GM12878 (cell line): ENCODE data around the gene ADAM30. TPM values are rescaled to one million over a fixed set of nuclear protein-coding genes. Genes with fewer than 3 reads are reported as not detected.

Experiments used
- ATAC-seq: fragments of 200-7000 bp; cut with Tn5 transposase; 3 replicates; pipeline ENCODE4 v1.9.1; 2020; ENCODE audit warnings: mild to moderate bottlenecking, moderate library complexity
- BruUV-seq: library from RNA; stranded (reverse); fragments of 400-500 nt; replicated peaks from 2 replicates; lab custom pipeline; 2021; lab: Mats Ljungman, UMichigan
- CTCF ChIA-PET: fragments of 300-600 bp; sonication (Branson Sonifier 250); formaldehyde crosslinking; extraction: SDS; loops from one replicate; lab custom pipeline; 2021; ENCODE audit warnings: inconsistent platforms; lab: Yijun Ruan, JAX
- POLR2A ChIA-PET: fragments of 350-600 bp; formaldehyde crosslinking; extraction: SDS; loops from one replicate; lab custom pipeline; 2021; ENCODE audit warnings: inconsistent platforms; lab: Charles Lee
- RAD21 ChIA-PET: fragments of 300-600 bp; sonication (Branson Sonifier 250); formaldehyde crosslinking; loops from one replicate; lab custom pipeline; 2023; ENCODE audit warnings: antibody characterized with exemption; ENCODE audit not compliant: unreplicated experiment; lab: Charles Lee
- SMC1A ChIA-PET: fragments of 300-600 bp; sonication (Branson Sonifier 250); formaldehyde crosslinking; loops from one replicate; lab custom pipeline; 2023; ENCODE audit not compliant: unreplicated experiment, uncharacterized antibody; lab: Charles Lee
- DNase-seq: peaks from one replicate; pipeline ENCODE4 v3.0.0-alpha.2; 2011; ENCODE audit warnings: low read depth, low spot score
- FAIRE-seq: peaks from 3 replicates; lab custom pipeline; 2011; peaks lifted over from hg19 to GRCh38; lab: Jason Lieb, UNC
- H2AFZ ChIP-seq: 2 replicates; pipeline ENCODE4 v1.6.0; 2011; ENCODE audit warnings: low read depth, low read length, control low read depth; ENCODE audit not compliant: control insufficient read depth
- H3K27ac ChIP-seq: 2 replicates; pipeline ENCODE4 v1.5.1; 2011; ENCODE audit warnings: control low read depth; ENCODE audit not compliant: control insufficient read depth, insufficient read depth
- H3K27me3 ChIP-seq, 2 experiments: replicated peaks in 1 of 2; 2 replicates each; pipeline versions ENCODE4 v1.6.0 to v1.6.1; 2011; ENCODE audit warnings: low read length in 1 of 2; ENCODE audit not compliant: control insufficient read depth in 2 of 2, insufficient read depth in 2 of 2
- H3K36me3 ChIP-seq, 2 experiments: 2 replicates each; pipeline ENCODE4 v1.5.1; 2011; ENCODE audit warnings: low read length in 1 of 2; ENCODE audit not compliant: control insufficient read depth in 2 of 2, insufficient read depth in 2 of 2
- H3K4me1 ChIP-seq: 2 replicates; pipeline ENCODE4 v1.6.1; 2011; ENCODE audit warnings: mild to moderate bottlenecking, low read length, moderate library complexity, mixed read lengths; ENCODE audit not compliant: control insufficient read depth, insufficient read depth
- H3K4me2 ChIP-seq: 2 replicates; pipeline ENCODE4 v1.6.0; 2011; ENCODE audit warnings: control low read depth; ENCODE audit not compliant: control insufficient read depth, insufficient read depth
- H3K4me3 ChIP-seq: fragments of 200-600 bp; sonication (generic); 2 replicates; pipeline ENCODE4 v1.5.1; 2016
- H3K79me2 ChIP-seq: 2 replicates; pipeline ENCODE4 v1.6.0; 2011; ENCODE audit warnings: low read length; ENCODE audit not compliant: control insufficient read depth, insufficient read depth
- H3K9ac ChIP-seq: 2 replicates; pipeline ENCODE4 v1.8.0; 2011; ENCODE audit warnings: low read length, control low read depth, mixed read lengths; ENCODE audit not compliant: control insufficient read depth, insufficient read depth
- H3K9me3 ChIP-seq: replicated peaks from 3 replicates; pipeline ENCODE4 v1.5.1; 2011; ENCODE audit warnings: mild to moderate bottlenecking, low read length; ENCODE audit not compliant: control insufficient read depth, insufficient read depth
- H4K20me1 ChIP-seq: 2 replicates; pipeline ENCODE4 v1.6.0; 2011; ENCODE audit not compliant: control insufficient read depth, insufficient read depth
- BRCA1 ChIP-seq: IDR thresholded peaks from 2 replicates; pipeline ENCODE4 v1.6.1; 2011; ENCODE audit warnings: low read depth, low read length, improper control_type of control experiment
- CEBPB ChIP-seq, 2 experiments: fragments of 150-350 bp in 1 of 2; IDR thresholded peaks; 2 replicates each; pipeline ENCODE4 v1.6.1; 2012 to 2014; ENCODE audit warnings: low read depth in 2 of 2, low read length in 2 of 2, borderline replicate concordance in 1 of 2, inconsistent platforms in 1 of 2
- FOS ChIP-seq: IDR thresholded peaks from 3 replicates; pipeline ENCODE4 v1.6.1; 2011; ENCODE audit warnings: borderline replicate concordance; ENCODE audit not compliant: insufficient read length; ENCODE audit errors: extremely low read depth
- HCFC1 ChIP-seq: fragments of 150-350 bp; IDR thresholded peaks from 2 replicates; pipeline ENCODE4 v1.6.1; 2014; ENCODE audit warnings: low read length
- KLF5 ChIP-seq: fragments of 450-650 bp; IDR thresholded peaks from 2 replicates; pipeline ENCODE4 v1.6.1; 2014; ENCODE audit warnings: mild to moderate bottlenecking; ENCODE audit not compliant: partially characterized antibody
- MAX ChIP-seq: IDR thresholded peaks from 2 replicates; pipeline ENCODE4 v1.6.1; 2012; ENCODE audit warnings: low read depth, low read length, improper control_type of control experiment
- MLLT1 ChIP-seq: fragments of 450-650 bp; IDR thresholded peaks from 2 replicates; pipeline ENCODE4 v1.6.1; 2016; ENCODE audit warnings: mild to moderate bottlenecking
- MTA2 ChIP-seq: fragments of 450-650 bp; IDR thresholded peaks from 2 replicates; pipeline ENCODE4 v1.6.1; 2016; ENCODE audit warnings: low read depth, mild to moderate bottlenecking, moderate library complexity
- NFIC ChIP-seq: IDR thresholded peaks from 2 replicates; pipeline ENCODE4 v1.6.1; 2012; ENCODE audit warnings: low read depth, mild to moderate bottlenecking, inconsistent platforms, low read length, moderate library complexity
- PAX8 ChIP-seq: fragments of 450-650 bp; IDR thresholded peaks from 2 replicates; pipeline ENCODE4 v1.6.1; 2017; ENCODE audit warnings: mild to moderate bottlenecking, moderate library complexity
- RAD51 ChIP-seq: fragments of 450-650 bp; IDR thresholded peaks from 2 replicates; pipeline ENCODE4 v1.6.1; 2016; ENCODE audit warnings: moderate library complexity, mild to moderate bottlenecking, inconsistent platforms
- RBBP5 ChIP-seq: fragments of 200-600 bp; sonication (generic); conservative IDR thresholded peaks from 2 replicates; pipeline ENCODE4 v1.6.1; 2016
- SMAD1 ChIP-seq: fragments of 450-650 bp; IDR thresholded peaks from 2 replicates; pipeline ENCODE4 v1.6.1; 2018; ENCODE audit warnings: mild to moderate bottlenecking, low read depth; ENCODE audit not compliant: partially characterized antibody
- TBL1XR1 ChIP-seq: IDR thresholded peaks from 2 replicates; pipeline ENCODE4 v1.6.1; 2012; ENCODE audit warnings: low read depth, low read length, improper control_type of control experiment
- USF2 ChIP-seq: IDR thresholded peaks from 2 replicates; pipeline ENCODE4 v1.6.1; 2011; ENCODE audit warnings: low read depth, low read length, improper control_type of control experiment, borderline replicate concordance
- ZBED1 ChIP-seq: IDR thresholded peaks from 2 replicates; pipeline ENCODE4 v1.6.1; 2016; ENCODE audit warnings: borderline replicate concordance
- ZNF384 ChIP-seq: IDR thresholded peaks from 2 replicates; pipeline ENCODE4 v1.6.1; 2012; ENCODE audit warnings: low read depth, mild to moderate bottlenecking, low read length, improper control_type of control experiment, borderline replicate concordance
- ZNF687 ChIP-seq: fragments of 450-650 bp; IDR thresholded peaks from 2 replicates; pipeline ENCODE4 v1.6.1; 2017; ENCODE audit warnings: mild to moderate bottlenecking, moderate library complexity
- WGBS: methylation state at CpG from one replicate; pipeline ENCODE4 v1.1.6; 2016; ENCODE audit warnings: low lambda C conversion rate; ENCODE audit not compliant: insufficient replicate concordance, insufficient coverage; ENCODE audit errors: missing lambda C conversion rate; 5-methylcytosine and 5-hydroxymethylcytosine counted together
- in situ Hi-C: fragments of 300-500 bp; cut with MboI; formaldehyde crosslinking; loops from 9 replicates; pipeline ENCODE4 v1.14.3; 2018; ENCODE audit warnings: mixed read lengths
- intact Hi-C: fragments of 100-400 bp; cut with micrococcal nuclease; formaldehyde crosslinking; loops from one replicate; pipeline ENCODE4 v1.14.2; 2022; ENCODE audit not compliant: unreplicated experiment
- polyA plus RNA-seq, 11 experiments: library from polyadenylated mRNA; depleted of rRNA in 4 of 11; unstranded in 6 of 11; stranded (reverse) in 5 of 11; fragments of >200 nt; fragmentation: Nextera tagmentation in 4 of 11; fragmentation: Illumina TruSeq in 1 of 11; extraction: Ambion mirVana in 4 of 11; extraction: Trizol in 1 of 11; gene quantifications; 1 replicate in 1 of 11; 2 replicates in 10 of 11; pipeline versions ENCODE4 v1.2.1 to v1.2.3, GENCODE V29; 2011 to 2016; ENCODE audit warnings: inconsistent platforms in 2 of 11, missing spikeins in 2 of 11, low read depth in 1 of 11
- total RNA-seq, 4 experiments: library from RNA; depleted of rRNA in 3 of 4; stranded (reverse); fragments of >200 nt in 3 of 4; fragmentation: Illumina TruSeq in 1 of 4; extraction: Trizol in 1 of 4; gene quantifications; 2 replicates each; pipeline versions ENCODE4 v1.2.1 to v1.2.3, GENCODE V29; 2013 to 2021

Gene ADAM30
- total and polyA plus RNA-seq, 10 of the 15 experiments (the other 5 are each of a cell fraction or from before 2014, with no cell fraction given) = not detected

- FAIRE-seq (no peak), ATAC-seq (no peak), DNase-seq (no peak)
- ChIA-PET POLR2A (no interaction called here), SMC1A (no interaction called here), CTCF (no interaction called here), RAD21 (no interaction called here)
- H3K4me2 ChIP-seq = no peak overlapping the region
- H3K36me3 ChIP-seq = no peaks in the 10 kb centered on the region
- no peak overlapping the region for H3K4me3 ChIP-seq
- intact Hi-C loops (no loop called here), in situ Hi-C loops (no loop called here)
- H3K9me3 ChIP-seq = no peaks in the 10 kb centered on the region
- no TSS peak for BruUV-seq
- H3K9ac ChIP-seq = no peak overlapping the region
- 32% methylated on average over 4 of the region's 4 CpGs for WGBS
- no peak overlapping the region for H3K27ac ChIP-seq
- no peak overlapping the region for H2AFZ ChIP-seq
- no peaks in the 10 kb centered on the region for H3K79me2 ChIP-seq
- H3K4me1 ChIP-seq = no peaks in the 10 kb centered on the region
- H4K20me1 ChIP-seq = no peaks in the 10 kb centered on the region
- TF ChIP-seq RAD51 = no peak
- TF ChIP-seq KLF5 = no peak
- TF ChIP-seq BRCA1 = no peak
- no peak for TF ChIP-seq ZNF687
- no peak for TF ChIP-seq HCFC1
- TF ChIP-seq CEBPB (IDR thresholded peaks at IDR 0.05; ENCODE audit: borderline replicate concordance in 1 of 2, low read depth in 2 of 2, low read length in 2 of 2) = no peak
- TF ChIP-seq PAX8 = no peak
- TF ChIP-seq NFIC = no peak
- TF ChIP-seq MAX = no peak
- no peak for TF ChIP-seq MTA2
- TF ChIP-seq ZNF384 = no peak
- no peak for TF ChIP-seq USF2
- TF ChIP-seq ZBED1 = no peak
- no peak for TF ChIP-seq SMAD1
- TF ChIP-seq RBBP5 = no peak
- no peak for TF ChIP-seq TBL1XR1
- TF ChIP-seq FOS = no peak
- no peak for TF ChIP-seq MLLT1
- H3K27me3 ChIP-seq = no peaks in the 10 kb centered on the region; a peak in 2 of 4 replicates
Measured at GRCh38 chr1:119910618-119911017, 14.3 kb upstream of the ADAM30 start.
